Cardiac muscle cell (in vitro differentiated cells and primary cell): ENCODE results near the gene LY9. TPM values are rescaled to one million over a fixed set of nuclear protein-coding genes. Genes with fewer than 3 reads are reported as not detected.

Experiments used
- DNase-seq, 2 donors: peaks; one replicate each; pipeline versions ENCODE4 v3.0.0 to v3.0.0-alpha.2; 2010 to 2017; ENCODE audit warnings: low read depth in 1 of 2, low spot score in 1 of 2
- H3K27ac ChIP-seq: fragments of 200-600 bp; sonication (generic); 2 replicates; pipeline ENCODE4 v1.5.1; 2016
- H3K27me3 ChIP-seq: fragments of 200-600 bp; sonication (generic); 2 replicates; pipeline ENCODE4 v1.6.0; 2016; ENCODE audit warnings: control low read depth
- H3K36me3 ChIP-seq: fragments of 200-600 bp; sonication (generic); 2 replicates; pipeline ENCODE4 v1.5.1; 2016; ENCODE audit warnings: control low read depth
- H3K4me1 ChIP-seq: fragments of 200-600 bp; sonication (generic); 2 replicates; pipeline ENCODE4 v1.8.1; 2017; ENCODE audit warnings: low read depth, mild to moderate bottlenecking, mixed run types
- H3K4me3 ChIP-seq: fragments of 200-600 bp; sonication (generic); 2 replicates; pipeline ENCODE4 v1.5.1; 2016; ENCODE audit warnings: mild to moderate bottlenecking
- H3K9me3 ChIP-seq: fragments of 200-600 bp; sonication (generic); 2 replicates; pipeline ENCODE4 v1.5.1; 2017; ENCODE audit warnings: low read depth, mild to moderate bottlenecking, control low read depth
- polyA plus RNA-seq: library from polyadenylated mRNA; unstranded; fragments of >200 nt; fragmentation: Nextera tagmentation; extraction: Ambion mirVana; gene quantifications from 2 replicates; pipeline ENCODE4 v1.2.1, GENCODE V29; 2016
- total RNA-seq: library from RNA; depleted of rRNA; stranded (reverse); fragments of >200 nt; gene quantifications from 2 replicates; pipeline ENCODE4 v1.2.3, GENCODE V29; 2016
- TF ChIP-seq, protein P1 (sequence below): IDR thresholded peaks from 2 replicates; pipeline ENCODE4 v1.5.1; 2012; ENCODE audit warnings: low read depth, mild to moderate bottlenecking, low read length

The LY9 gene, protein sequence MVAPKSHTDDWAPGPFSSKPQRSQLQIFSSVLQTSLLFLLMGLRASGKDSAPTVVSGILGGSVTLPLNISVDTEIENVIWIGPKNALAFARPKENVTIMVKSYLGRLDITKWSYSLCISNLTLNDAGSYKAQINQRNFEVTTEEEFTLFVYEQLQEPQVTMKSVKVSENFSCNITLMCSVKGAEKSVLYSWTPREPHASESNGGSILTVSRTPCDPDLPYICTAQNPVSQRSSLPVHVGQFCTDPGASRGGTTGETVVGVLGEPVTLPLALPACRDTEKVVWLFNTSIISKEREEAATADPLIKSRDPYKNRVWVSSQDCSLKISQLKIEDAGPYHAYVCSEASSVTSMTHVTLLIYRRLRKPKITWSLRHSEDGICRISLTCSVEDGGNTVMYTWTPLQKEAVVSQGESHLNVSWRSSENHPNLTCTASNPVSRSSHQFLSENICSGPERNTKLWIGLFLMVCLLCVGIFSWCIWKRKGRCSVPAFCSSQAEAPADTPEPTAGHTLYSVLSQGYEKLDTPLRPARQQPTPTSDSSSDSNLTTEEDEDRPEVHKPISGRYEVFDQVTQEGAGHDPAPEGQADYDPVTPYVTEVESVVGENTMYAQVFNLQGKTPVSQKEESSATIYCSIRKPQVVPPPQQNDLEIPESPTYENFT
- not detected in 2 replicates for total RNA-seq
- polyA plus RNA-seq: not detected in 2 replicates

DNA sequence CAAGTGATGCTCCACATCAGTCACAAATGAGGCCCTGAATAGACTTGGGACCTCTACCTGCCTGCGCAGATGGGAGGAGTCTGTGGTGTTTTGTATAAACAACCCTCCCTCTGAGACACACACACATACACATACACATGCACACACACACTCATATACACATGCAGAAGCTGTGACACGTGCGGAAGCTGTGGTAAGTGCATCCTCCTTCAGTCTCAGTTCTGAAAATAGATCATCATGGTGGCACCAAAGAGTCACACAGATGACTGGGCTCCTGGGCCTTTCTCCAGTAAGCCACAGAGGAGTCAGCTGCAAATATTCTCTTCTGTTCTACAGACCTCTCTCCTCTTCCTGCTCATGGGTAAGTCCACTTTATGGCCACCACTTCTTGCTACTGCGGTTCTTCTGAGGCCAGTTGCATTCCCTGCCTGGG is at the start of gene LY9:
TSS of gene LY9 (plus strand) at position 224 of the 433 bp plus-strand sequence. CDS start at position 238, 14 bp downstream.
- Histone ChIP-seq H3K4me3 (no peak within 1 kb of the TSS), H3K36me3 (no peaks in the 10 kb centered on the region), H3K9me3 (no peaks in the 10 kb centered on the region), H3K4me1 (no peaks in the 10 kb centered on the region), H3K27me3 (no peaks in the 10 kb centered on the region), H3K27ac (no peak within 1 kb of the TSS)
- DNase-seq: no peak
- TF ChIP-seq, protein P1, sequence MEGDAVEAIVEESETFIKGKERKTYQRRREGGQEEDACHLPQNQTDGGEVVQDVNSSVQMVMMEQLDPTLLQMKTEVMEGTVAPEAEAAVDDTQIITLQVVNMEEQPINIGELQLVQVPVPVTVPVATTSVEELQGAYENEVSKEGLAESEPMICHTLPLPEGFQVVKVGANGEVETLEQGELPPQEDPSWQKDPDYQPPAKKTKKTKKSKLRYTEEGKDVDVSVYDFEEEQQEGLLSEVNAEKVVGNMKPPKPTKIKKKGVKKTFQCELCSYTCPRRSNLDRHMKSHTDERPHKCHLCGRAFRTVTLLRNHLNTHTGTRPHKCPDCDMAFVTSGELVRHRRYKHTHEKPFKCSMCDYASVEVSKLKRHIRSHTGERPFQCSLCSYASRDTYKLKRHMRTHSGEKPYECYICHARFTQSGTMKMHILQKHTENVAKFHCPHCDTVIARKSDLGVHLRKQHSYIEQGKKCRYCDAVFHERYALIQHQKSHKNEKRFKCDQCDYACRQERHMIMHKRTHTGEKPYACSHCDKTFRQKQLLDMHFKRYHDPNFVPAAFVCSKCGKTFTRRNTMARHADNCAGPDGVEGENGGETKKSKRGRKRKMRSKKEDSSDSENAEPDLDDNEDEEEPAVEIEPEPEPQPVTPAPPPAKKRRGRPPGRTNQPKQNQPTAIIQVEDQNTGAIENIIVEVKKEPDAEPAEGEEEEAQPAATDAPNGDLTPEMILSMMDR: no peak

DNA sequence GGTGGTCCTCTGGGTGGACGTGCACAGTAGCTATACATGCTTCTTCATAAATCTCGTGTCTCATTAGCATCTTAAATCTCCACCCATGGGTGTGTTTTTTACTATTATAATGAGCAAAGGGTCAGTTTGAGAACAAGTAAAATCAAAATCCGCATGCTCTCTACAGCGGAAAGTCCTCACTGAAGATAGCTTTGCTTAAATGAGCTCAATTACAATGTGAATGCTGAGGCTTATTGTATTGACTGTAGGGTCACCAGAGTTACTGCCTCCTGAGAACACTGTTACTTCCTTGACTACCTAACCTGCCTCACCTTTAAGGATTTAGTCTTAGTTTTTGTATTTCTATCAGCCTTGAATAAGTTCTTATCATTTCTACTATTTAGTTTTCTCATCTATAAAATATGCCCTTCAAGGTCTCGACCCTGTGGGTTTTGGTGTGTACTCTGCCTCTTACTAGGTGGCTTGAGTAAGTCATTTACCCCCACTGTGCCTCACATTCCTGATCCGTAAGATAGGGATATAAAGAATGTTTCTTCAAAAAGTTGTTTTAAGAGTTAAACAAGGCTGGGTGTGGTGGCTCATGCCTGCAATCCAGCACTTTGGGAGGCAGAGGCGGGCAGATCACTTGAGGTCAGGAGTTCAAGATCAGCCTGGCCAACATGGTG is 49.0 kb upstream of the LY9 start:
- Histone ChIP-seq H3K9me3 (no peaks in the 10 kb centered on the region), H3K4me3 (no peak overlapping the region), H3K27ac (no peak overlapping the region), H3K4me1 (no peaks in the 10 kb centered on the region), H3K36me3 (no peaks in the 10 kb centered on the region), H3K27me3 (peaks cover 5% of the 10 kb centered on the region)
- DNase-seq: no peak
- TF ChIP-seq, protein P1: no peak

DNA sequence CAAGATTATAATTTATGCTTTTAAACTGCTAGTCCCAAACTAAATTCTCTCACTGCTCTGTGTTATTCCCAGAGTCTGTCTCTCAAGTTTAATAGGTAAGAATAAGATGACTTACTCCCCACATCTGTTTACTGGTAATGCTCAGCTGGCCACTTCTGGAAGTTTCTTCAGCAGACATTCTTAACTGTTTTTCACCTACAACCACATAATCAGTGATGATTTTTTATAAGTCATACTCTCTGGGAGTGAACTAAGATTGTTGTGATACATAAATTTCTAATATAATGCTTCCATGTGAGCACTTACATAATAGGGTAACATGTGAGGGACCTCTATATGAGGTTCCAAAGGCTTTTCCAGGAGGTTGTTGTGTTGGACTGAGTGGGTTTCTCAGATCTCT is 48.3 kb upstream of the LY9 start:
- Histone ChIP-seq H3K27ac (no peak overlapping the region), H3K9me3 (no peaks in the 10 kb centered on the region), H3K36me3 (no peaks in the 10 kb centered on the region), H3K4me3 (no peak overlapping the region), H3K27me3 (peaks cover 5% of the 10 kb centered on the region), H3K4me1 (no peaks in the 10 kb centered on the region)
- DNase-seq: no peak
- TF ChIP-seq, protein P1: no peak

DNA sequence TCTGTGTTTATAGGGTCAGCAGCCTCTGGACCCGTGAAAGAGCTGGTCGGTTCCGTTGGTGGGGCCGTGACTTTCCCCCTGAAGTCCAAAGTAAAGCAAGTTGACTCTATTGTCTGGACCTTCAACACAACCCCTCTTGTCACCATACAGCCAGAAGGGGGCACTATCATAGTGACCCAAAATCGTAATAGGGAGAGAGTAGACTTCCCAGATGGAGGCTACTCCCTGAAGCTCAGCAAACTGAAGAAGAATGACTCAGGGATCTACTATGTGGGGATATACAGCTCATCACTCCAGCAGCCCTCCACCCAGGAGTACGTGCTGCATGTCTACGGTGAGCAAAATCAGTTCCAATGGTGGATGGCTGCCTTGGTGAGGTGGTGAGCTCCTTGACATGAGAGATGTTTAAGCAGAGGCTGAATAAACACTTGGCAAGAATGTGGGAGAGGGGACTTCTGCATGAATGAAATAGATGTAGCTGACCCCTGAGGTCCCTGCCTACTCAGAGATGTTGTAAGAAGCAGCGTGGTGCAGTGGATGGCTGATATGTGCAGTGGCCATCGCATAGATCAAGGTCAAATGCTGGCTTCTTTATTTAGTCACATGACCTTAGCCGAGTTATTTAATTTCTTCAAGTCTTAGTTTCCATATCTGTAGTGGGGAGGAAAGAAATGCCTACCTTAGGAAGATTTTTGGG is 47.6 kb upstream of the LY9 start:
- H3K27me3 ChIP-seq: peaks cover 5% of the 10 kb centered on the region
- TF ChIP-seq, protein P1: peak; percentile 23
- no peak overlapping the region for H3K27ac ChIP-seq
- DNase-seq: peak in 1 of 2 donors; percentile 33
- H3K4me1 ChIP-seq: no peaks in the 10 kb centered on the region
- no peaks in the 10 kb centered on the region for H3K36me3 ChIP-seq
- no peak overlapping the region for H3K4me3 ChIP-seq
- H3K9me3 ChIP-seq: no peaks in the 10 kb centered on the region

DNA sequence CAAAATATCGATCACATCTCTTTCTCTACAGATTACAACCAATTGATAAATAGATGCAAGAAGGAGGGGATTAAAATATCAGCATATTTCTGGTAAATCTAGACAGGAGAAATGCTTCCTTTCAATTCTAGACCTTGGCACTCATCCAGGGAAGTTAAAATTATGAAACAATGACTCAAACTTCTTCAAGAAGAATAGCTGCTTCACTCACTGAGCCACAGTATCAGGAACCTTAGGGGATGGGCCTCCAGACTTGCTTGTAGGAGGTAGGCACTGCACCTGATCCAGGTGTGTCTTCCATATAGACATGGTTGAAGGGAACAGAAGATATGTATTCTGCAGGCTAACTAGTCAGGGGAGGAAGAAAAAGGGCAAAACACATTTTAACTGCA is 47.1 kb upstream of the LY9 start:
- TF ChIP-seq, protein P1: no peak
- DNase-seq: peak in 1 of 2 donors; percentile 31
- H3K4me3 ChIP-seq: no peak overlapping the region
- peaks cover 5% of the 10 kb centered on the region for H3K27me3 ChIP-seq
- no peak overlapping the region for H3K27ac ChIP-seq
- H3K4me1 ChIP-seq: no peaks in the 10 kb centered on the region
- H3K9me3 ChIP-seq: no peaks in the 10 kb centered on the region
- H3K36me3 ChIP-seq: no peaks in the 10 kb centered on the region
